ENCODE data around the gene THAP11. TPM values are rescaled to one million over a fixed set of nuclear protein-coding genes. Genes with fewer than 3 reads are reported as not detected.

Gene THAP11
- total RNA-seq, 4 donors from 2014 or later: 21.2 to 36.9 (median 34.0) TPM

DNA sequence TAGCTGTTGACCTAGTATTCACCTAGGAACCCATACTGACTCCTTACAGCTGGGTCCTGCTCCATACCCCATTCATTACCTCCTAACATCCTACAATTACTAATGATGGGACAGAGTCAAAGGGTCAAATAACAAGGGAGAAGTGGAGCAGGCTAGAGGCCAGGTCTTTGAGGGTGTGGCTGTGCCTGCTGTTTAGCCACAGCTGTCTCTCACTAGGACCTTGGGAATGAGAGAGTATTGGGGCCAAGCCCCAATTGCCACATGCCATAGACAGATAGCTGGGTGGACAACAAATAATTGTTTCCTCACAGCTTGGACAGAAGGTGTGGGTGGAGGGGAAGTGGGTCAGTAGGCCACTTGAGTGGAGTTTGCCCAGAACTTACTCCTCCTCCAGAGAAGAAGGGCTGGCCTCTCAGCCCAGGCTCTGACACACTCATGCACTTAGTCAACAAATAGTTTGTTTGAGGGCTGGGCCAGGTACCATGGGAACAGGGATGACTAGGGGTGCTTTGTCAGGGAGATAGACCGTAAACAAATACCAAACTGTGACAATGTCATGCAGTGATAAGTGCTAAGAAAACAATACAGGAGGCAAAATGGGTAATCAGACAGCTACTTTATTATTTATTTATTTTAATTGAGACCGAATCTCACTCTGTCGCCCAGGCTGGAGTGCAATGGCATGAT is 15.6 kb downstream of the THAP11 start:
- TF ChIP-seq CTCF (IDR thresholded peaks at IDR 0.05; ENCODE audit: low read depth): no peak

DNA sequence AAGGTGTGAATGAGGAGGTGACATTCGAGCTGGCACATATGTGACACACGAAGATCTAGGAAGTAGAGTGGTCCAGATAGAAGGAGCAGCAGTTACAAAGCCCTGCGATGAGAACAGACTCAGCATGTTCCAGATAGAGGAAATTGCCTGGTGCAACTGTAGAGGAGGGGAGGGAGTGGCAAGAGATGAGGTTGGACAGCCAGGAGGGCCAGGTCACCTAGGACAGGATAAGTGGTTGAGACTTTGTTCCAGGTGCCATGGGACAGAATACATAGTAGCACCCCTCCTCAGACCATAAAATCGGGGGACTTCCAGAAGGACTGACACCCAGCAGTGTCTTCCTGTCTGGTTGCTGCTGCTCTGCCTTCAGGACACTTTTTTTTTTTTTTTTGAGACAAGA is 16.4 kb downstream of the THAP11 start:
- no peak for TF ChIP-seq CTCF (IDR thresholded peaks at IDR 0.05; ENCODE audit: low read depth)

DNA sequence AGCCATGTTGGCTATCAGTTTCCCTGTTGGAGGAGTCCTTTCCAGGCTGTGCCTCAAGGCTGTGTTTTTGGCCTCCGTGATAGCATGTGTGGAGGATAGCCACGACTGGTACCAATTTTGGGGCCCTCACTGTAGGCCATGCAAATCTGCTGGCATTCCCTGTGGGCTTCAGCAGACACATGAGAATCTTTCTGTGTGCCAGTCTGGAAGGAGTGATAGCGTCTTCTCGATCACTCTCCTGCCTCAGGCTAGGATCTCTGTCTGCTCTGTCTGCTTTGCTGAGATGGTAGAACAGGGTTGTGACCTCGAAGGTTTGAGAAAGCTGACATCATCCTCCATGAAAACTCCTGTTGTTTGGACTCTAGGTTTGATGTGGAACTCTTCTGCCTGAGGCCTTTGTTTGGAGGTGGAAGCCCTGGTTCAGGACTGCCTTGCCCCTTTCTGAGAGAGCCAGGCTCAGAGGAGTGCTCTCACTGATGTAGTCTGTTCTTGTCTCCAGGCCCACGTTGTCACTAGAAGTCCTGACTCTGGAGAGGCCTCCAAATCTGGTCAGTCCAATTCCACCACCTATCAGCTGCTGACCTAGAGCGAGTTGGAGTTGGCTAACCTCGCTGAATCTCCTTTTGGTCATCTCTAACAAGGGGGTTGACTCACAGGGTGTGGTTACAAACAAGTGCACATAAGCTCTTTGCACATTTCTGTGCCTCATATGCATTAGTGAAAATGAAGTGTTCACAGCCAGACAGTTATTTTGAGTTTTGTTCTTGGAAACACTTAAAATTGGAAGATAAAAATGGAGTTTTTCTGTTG is 18.7 kb downstream of the THAP11 start:
- TF ChIP-seq CTCF (IDR thresholded peaks at IDR 0.05; ENCODE audit: low read depth): no peak

DNA sequence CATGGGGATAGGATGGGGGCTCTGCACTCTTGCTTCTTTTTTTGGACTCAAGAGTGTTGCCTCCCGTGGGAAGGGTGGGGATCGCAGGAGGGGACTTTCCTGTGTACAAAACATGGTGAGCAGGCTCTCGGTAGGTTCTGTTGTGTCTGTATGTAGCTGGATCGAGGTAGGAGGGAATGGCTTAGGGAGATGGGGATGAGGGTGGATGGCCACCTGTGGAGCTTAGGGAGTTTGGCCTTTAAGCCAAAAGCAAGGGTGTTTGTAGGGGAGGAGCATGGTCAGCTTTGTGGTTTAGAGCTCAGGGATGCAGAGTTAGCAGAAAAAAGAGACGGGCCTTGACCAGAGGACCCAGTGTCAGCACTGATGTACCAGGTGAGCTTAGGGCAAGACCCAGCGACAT is 19.8 kb downstream of the THAP11 start:
- TF ChIP-seq CTCF (IDR thresholded peaks at IDR 0.05; ENCODE audit: low read depth): no peak

GRCh38 chr16:67862623-67863583 is 20.8 kb downstream of the THAP11 start:
- no peak for TF ChIP-seq CTCF (IDR thresholded peaks at IDR 0.05; ENCODE audit: low read depth)

GRCh38 chr16:67864594-67864993 is 22.5 kb downstream of the THAP11 start:
- TF ChIP-seq CTCF (IDR thresholded peaks at IDR 0.05; ENCODE audit: low read depth): no peak

Data from subcutaneous adipose tissue (tissue), 4 donors.